HepG2 (cell line): ENCODE measurements around the gene HSF4. TPM values are rescaled to one million over a fixed set of nuclear protein-coding genes. Genes with fewer than 3 reads are reported as not detected.

ENCODE experiments used
- CEBPG ChIP-seq: IDR thresholded peaks from 2 replicates; pipeline ENCODE4 v1.6.1; 2016
- CSRNP1 ChIP-seq: sonication (generic); formaldehyde crosslinking; IDR thresholded peaks from 2 replicates; pipeline ENCODE4 v1.8.1; 2023; ENCODE audit warnings: mild to moderate bottlenecking, missing genetic modification reagents
- FOXA1 ChIP-seq, 2 experiments: fragments of 450-650 bp in 1 of 2; sonication (generic) in 1 of 2; formaldehyde crosslinking in 1 of 2; IDR thresholded peaks; 2 replicates each; pipeline versions ENCODE4 v1.4.0 to v1.6.1; 2016 to 2020; ENCODE audit warnings: missing genetic modification reagents in 1 of 2
- HNRNPUL1 ChIP-seq: fragments of 200-400 bp; formaldehyde crosslinking; IDR thresholded peaks from 2 replicates; pipeline ENCODE4 v1.6.1; 2017; ENCODE audit warnings: low read depth, mild to moderate bottlenecking, low read length, moderate library complexity
- KLF9 ChIP-seq: IDR thresholded peaks from 2 replicates; pipeline ENCODE4 v1.6.1; 2016; ENCODE audit warnings: low read depth
- NFE2L1 ChIP-seq: sonication (generic); formaldehyde crosslinking; IDR thresholded peaks from 2 replicates; pipeline ENCODE4 v1.4.0; 2020; ENCODE audit warnings: missing genetic modification reagents, mild to moderate bottlenecking, borderline replicate concordance
- RARA ChIP-seq: IDR thresholded peaks from 2 replicates; pipeline ENCODE4 v1.6.1; 2016; ENCODE audit warnings: missing genetic modification reagents, missing compliant biosample characterization
- SAP130 ChIP-seq: IDR thresholded peaks from 2 replicates; pipeline ENCODE4 v1.6.1; 2016; ENCODE audit warnings: low read depth
- ZNF136 ChIP-seq: sonication (generic); formaldehyde crosslinking; IDR thresholded peaks from 2 replicates; pipeline ENCODE4 v1.8.1; 2022; ENCODE audit warnings: low read depth, mild to moderate bottlenecking, moderate library complexity, missing genetic modification reagents
- ZNF232 ChIP-seq: sonication (generic); formaldehyde crosslinking; IDR thresholded peaks from 2 replicates; pipeline ENCODE4 v1.4.0; 2020; ENCODE audit warnings: missing genetic modification reagents, borderline replicate concordance
- ZNF296 ChIP-seq: sonication (generic); formaldehyde crosslinking; conservative IDR thresholded peaks from 2 replicates; pipeline ENCODE4 v1.5.0; 2020; ENCODE audit warnings: mild to moderate bottlenecking, missing genetic modification reagents
- ZNF33B ChIP-seq: sonication (generic); formaldehyde crosslinking; IDR thresholded peaks from 2 replicates; pipeline ENCODE4 v1.5.1; 2020; ENCODE audit warnings: mild to moderate bottlenecking, missing genetic modification reagents
- ZNF687 ChIP-seq: sonication (generic); formaldehyde crosslinking; IDR thresholded peaks from 2 replicates; pipeline ENCODE4 v1.5.1; 2020; ENCODE audit warnings: mild to moderate bottlenecking, missing genetic modification reagents, moderate library complexity
- ZNF7 ChIP-seq: IDR thresholded peaks from 2 replicates; pipeline ENCODE4 v1.6.1; 2016; ENCODE audit warnings: missing biosample characterization, missing genetic modification reagents
- ZNF713 ChIP-seq: sonication (generic); formaldehyde crosslinking; IDR thresholded peaks from 2 replicates; pipeline ENCODE4 v1.4.0; 2020; ENCODE audit warnings: mild to moderate bottlenecking, missing genetic modification reagents
- polyA plus RNA-seq, 8 experiments: library from polyadenylated mRNA; depleted of rRNA in 3 of 8; stranded (reverse) in 7 of 8; unstranded in 1 of 8; fragments of >200 nt; fragmentation: Illumina TruSeq in 4 of 8; extraction: Trizol in 4 of 8; gene quantifications; 2 replicates each; pipeline versions ENCODE4 v1.2.1 to v1.2.3, GENCODE V29; 2011 to 2016; ENCODE audit warnings: low read depth in 4 of 8, missing spikeins in 1 of 8, mixed read lengths in 1 of 8; ENCODE audit not compliant: insufficient read depth in 1 of 8
- total RNA-seq, 5 experiments: library from RNA; depleted of rRNA; stranded (reverse); fragments of >200 nt; fragmentation: Illumina TruSeq; extraction: Trizol; gene quantifications; 2 replicates each; pipeline ENCODE4 v1.2.3, GENCODE V29; 2016; ENCODE audit warnings: low read depth in 1 of 5
- TF ChIP-seq, protein P1 (sequence below): IDR thresholded peaks from 2 replicates; pipeline ENCODE4 v1.6.1; 2016; ENCODE audit warnings: mild to moderate bottlenecking, missing biosample characterization, missing genetic modification reagents
- TF ChIP-seq, protein P2 (sequence below): IDR thresholded peaks from 2 replicates; pipeline ENCODE4 v1.6.1; 2012; ENCODE audit warnings: low read depth, low read length, improper control_type of control experiment
- TF ChIP-seq, protein P3 (sequence below): sonication (generic); formaldehyde crosslinking; IDR thresholded peaks from 2 replicates; pipeline ENCODE4 v1.4.0; 2020; ENCODE audit warnings: missing genetic modification reagents

The HSF4 gene
- total and polyA plus RNA-seq, 2 of the 13 experiments (the other 11 are each of a cell fraction or from before 2014, with no cell fraction given) = 3.5 to 16.9 TPM

DNA sequence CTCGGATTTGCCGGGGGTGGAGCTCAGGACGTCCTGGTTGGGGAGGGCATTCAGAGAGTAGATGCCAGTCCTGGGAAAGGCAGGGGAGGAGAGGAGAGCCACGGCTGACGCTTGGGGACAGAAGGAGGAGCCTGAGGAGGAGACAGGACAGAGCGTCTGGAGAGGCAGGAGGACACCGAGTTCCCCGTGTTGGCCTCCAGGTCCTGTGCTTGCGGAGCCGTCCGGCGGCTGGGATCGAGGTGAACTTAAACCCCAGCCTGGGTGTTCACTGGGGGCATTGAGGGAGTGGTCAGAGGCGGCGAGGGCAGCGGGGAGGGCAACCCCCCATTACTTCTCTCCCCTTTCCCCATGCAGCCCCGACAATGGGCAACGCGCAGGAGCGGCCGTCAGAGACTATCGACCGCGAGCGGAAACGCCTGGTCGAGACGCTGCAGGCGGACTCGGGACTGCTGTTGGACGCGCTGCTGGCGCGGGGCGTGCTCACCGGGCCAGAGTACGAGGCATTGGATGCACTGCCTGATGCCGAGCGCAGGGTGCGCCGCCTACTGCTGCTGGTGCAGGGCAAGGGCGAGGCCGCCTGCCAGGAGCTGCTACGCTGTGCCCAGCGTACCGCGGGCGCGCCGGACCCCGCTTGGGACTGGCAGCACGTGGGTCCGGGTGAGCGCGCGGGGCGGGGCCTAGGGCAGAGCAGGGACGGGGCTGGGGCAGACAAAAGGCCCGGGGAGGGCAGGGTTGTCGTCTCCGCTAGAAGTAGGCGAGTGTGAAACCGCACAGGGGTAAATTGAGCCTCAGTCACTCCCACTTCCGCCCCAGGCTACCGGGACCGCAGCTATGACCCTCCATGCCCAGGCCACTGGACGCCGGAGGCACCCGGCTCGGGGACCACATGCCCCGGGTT, 9.5 kb downstream of the HSF4 start (continued):
- TF ChIP-seq ZNF687 (CRISPR knock-in tag) (peak; percentile 100), ZNF232 (CRISPR knock-in tag) (peak; percentile 79), CEBPG (peak; percentile 42), RARA (peak; percentile 81), ZNF7 (CRISPR knock-in tag) (no peak), NFE2L1 (peak; percentile 68; the same call in 1 of the 2 replicates), ZNF136 (CRISPR knock-in tag) (peak; percentile 98; the same call in 1 of the 2 replicates), ZNF713 (CRISPR knock-in tag) (0 out of 2 replicates have a peak, but pooled peaks have one; percentile 87), ZNF33B (CRISPR knock-in tag) (peak; percentile 95; the same call in 1 of the 2 replicates), CSRNP1 (CRISPR knock-in tag) (peak; percentile 88; the same call in 1 of the 2 replicates), HNRNPUL1 (no peak), ZNF296 (CRISPR knock-in tag) (peak; percentile 71; the same call in 1 of the 2 replicates), SAP130 (CRISPR knock-in tag) (peak; percentile 91), KLF9 (no peak), FOXA1 (IDR thresholded peaks at IDR 0.05) (no peak), FOXA1 (CRISPR knock-in tag; IDR thresholded peaks at IDR 0.05) (peak; percentile 29; the same call in 1 of the 2 replicates)
- TF ChIP-seq, protein P1, sequence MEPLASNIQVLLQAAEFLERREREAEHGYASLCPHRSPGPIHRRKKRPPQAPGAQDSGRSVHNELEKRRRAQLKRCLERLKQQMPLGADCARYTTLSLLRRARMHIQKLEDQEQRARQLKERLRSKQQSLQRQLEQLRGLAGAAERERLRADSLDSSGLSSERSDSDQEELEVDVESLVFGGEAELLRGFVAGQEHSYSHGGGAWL (CRISPR knock-in tag) = peak; percentile 93
- TF ChIP-seq, protein P2, sequence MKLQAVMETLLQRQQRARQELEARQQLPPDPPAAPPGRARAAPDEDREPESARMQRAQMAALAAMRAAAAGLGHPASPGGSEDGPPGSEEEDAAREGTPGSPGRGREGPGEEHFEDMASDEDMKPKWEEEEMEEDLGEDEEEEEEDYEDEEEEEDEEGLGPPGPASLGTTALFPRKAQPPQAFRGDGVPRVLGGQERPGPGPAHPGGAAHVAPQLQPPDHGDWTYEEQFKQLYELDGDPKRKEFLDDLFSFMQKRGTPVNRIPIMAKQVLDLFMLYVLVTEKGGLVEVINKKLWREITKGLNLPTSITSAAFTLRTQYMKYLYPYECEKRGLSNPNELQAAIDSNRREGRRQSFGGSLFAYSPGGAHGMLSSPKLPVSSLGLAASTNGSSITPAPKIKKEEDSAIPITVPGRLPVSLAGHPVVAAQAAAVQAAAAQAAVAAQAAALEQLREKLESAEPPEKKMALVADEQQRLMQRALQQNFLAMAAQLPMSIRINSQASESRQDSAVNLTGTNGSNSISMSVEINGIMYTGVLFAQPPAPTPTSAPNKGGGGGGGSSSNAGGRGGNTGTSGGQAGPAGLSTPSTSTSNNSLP = no peak
- TF ChIP-seq, protein P3, sequence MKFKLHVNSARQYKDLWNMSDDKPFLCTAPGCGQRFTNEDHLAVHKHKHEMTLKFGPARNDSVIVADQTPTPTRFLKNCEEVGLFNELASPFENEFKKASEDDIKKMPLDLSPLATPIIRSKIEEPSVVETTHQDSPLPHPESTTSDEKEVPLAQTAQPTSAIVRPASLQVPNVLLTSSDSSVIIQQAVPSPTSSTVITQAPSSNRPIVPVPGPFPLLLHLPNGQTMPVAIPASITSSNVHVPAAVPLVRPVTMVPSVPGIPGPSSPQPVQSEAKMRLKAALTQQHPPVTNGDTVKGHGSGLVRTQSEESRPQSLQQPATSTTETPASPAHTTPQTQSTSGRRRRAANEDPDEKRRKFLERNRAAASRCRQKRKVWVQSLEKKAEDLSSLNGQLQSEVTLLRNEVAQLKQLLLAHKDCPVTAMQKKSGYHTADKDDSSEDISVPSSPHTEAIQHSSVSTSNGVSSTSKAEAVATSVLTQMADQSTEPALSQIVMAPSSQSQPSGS (CRISPR knock-in tag) = peak; percentile 76
